Amniotic stem cell (primary cell): Measurements from ENCODE around the gene STK33.

Experiments used
- DNase-seq: peaks from one replicate; lab custom pipeline; 2025; lab: John Stamatoyannopoulos, UW

STK33 gene

DNA sequence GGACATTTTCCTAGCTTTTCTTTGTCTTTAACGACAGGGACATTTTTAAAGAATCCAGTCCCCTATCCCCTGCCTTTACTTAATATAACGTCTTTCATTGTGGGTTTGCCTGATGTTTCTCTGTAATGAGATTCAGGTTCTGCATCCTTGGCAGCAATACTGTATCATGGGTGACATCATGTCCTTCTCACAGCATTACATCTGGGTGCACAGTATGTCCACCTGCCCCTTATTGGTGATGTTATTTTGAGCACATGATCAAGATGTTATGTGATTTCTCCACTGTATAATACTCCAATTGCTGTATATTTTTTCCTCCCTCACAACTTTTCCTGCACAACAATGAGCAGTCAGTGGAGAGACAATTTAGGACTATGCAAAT lies 9.7 kb upstream of the STK33 start:
- DNase-seq, result no peak

DNA sequence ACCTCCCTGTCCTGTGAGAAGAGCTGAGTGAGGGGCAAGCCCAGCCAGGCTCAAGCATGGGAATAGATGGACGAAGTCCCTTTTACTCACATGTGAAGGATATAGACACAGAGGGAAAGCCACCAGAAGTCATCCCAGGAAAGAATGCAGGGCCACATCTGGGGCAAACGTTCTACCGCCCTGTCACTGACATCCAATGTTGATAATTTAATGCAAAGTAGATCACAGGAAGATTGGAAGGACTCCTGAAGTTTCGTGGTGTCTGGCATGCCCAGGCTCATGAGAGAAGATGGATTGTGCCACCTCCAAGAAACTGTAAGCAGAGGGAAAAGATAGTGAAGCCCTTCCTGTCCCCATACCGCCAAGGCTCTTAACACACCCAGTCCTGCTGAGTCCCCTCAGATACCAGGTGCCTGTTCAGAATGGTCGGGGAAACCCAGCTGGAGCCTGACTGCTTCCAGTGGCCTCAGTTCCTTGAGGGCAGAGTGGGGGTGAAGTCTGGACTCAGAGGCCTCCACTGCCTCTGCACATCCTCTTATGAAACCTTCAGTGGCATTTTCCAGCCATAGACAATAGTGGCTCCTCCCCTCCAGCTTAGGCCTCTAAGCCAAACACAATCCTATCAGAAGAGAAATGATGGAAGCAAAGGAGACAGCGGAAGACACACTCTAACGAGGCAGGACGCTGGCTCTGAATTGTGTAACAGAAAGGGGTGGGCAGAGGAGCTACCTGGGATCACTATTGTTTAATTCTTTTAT lies 7.5 kb upstream of the STK33 start:
- no peak for DNase-seq

DNA sequence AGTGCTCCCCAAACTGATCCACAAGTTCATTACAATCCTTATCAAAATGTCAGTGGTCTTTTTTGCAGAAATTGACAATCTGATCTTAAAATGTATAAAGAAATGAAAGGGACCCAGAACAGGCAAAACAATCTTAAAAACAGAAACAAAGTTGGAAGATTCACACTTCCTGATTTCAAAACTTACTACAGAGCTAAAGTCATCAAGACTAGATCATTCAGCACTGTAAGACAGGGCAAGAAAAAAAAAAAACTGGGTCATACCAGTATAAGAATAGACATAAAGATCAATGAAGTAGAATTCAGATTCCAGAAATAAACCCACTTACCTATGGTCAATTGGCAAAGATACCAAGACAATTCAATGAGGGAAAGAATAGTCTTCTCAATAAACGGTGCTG lies 4.5 kb upstream of the STK33 start:
- no peak for DNase-seq

DNA sequence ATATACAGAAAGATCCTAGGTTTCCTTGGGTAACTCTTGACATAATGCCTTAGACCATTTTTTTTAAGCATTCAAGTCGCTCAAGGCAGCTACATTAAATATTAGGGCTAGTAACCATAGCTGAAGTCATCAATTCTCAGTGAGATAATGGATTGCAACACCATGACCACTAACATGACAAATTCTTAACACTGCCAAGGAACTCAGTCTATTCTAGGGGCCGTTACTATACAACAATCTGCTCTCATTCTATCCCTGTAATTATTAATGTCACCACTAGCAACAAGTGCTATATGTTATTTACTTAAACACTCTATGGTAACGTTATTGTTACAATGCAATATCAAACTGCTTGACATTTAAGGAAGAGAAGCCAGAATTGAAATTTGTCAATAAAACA lies 3.2 kb upstream of the STK33 start:
- no peak for DNase-seq

GRCh38 chr11:8596504-8597046 lies 2.5 kb upstream of the STK33 start:
- DNase-seq, result no peak

GRCh38 chr11:8593455-8593854 lies 573 bp downstream of the STK33 start:
- DNase-seq, result no peak

DNA sequence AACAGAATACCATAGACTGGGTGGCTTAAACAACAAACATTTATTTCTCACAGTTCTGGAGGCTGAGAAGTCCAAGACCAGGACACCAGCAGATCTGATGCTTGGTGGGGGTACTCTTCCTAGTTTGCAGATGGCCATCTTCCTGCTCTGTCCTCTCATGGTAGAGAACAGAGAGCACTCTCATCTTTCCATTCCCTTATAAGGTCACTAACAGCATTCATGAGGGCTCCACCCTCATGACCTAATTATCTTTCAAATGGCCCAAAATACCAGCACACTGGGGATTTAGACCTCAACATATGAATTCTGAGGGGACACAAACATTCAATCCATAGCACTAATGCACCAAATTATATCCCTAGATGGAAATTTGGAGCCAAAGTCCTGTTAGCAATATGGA lies 6.1 kb downstream of the STK33 start:
- DNase-seq, result no peak

DNA sequence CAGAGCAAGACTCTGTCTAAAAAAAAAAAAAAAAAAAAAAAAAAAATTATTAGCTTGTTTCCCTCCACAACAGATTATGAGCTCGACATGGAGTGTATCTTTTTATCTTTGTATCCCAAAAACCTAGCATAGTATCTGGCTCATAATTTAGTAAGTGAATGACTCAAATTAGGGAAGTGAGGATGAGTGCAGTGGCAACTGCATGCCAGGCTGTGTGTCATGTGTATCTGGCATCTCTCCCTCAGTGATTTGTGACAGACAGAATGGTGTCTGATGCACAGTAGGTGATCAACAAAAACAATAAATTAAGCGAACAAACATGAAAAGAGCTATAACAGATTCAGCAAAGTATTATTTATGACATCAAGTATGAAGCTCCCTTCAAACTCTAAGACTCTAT lies 7.2 kb downstream of the STK33 start:
- DNase-seq, result no peak

DNA sequence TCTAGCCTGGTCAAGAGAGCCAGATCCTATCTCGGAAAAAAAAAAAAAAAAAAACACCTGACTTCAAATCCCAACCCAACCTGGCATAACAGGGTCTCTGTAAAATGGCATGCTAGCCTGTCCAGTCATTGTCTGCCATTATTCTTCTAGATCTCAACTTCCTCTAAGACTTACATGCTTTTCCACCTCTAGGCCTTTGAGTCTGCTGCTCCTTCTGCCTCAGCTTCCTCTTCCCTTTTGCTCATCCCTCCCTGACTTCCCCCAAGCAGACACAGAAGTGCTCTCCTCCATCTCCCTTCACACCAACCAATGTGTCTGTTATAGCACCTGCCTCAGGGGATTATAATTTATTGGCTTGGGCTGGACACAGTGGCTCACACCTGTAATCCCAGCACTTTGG lies 7.8 kb downstream of the STK33 start:
- DNase-seq, result no peak

GRCh38 chr11:8584511-8584910 lies 9.5 kb downstream of the STK33 start:
- no peak for DNase-seq

DNA sequence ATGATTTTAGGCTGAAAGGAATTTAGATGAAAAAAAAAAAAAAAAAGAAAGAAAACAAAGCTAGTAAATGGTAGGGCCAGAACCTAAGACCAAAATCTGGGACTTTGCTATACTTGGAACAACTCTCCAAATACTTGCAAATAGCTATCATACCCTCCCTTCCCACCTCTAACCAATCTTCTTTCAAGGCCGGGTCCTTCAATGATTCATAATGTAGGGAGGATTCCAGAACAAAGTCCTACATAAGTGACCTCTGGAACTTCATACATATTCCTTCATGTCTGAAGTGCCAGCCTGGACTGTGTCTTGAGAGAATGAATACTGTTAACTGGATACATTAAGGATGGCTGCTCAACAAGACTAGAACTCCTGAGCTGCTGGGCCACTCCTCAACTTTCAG lies 9.9 kb downstream of the STK33 start:
- no peak for DNase-seq

- no peak for DNase-seq
Measured at GRCh38 chr11:8581300-8581699, 12.7 kb downstream of the STK33 start.

DNA sequence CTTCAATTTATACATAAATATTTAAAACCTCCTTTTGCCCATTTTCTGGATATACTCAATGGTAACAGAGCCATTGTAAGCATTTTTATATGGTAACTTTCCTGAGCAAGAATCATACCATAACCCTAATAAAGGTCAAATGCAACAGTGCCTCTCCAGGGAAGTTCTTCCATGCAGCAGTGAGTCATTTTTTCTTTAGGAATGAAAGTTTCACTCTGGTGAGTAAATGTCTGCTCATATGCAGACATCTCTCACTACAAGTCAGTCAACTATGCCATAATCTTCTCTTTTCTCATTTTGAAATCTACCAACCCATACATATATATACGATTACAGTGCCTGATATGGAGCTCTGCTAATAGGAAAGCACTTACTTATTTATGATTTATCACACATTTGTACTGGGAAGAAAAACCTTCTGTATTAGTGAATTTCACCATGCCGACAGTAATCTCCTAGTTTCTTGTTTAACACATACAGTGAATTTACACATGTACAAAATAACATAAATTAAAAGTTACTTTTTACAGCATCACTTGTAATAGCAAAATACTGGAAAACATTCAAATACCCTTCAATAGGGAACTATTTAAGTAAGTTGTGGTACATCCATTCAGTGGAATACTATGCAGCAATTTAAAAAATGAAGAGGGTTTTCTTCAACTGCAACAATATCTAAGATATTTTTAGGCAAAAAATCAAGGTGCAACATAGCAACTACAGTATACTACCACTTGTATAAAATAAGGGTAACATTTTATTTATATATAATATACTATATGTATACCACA lies 16.0 kb downstream of the STK33 start:
- no peak for DNase-seq

DNA sequence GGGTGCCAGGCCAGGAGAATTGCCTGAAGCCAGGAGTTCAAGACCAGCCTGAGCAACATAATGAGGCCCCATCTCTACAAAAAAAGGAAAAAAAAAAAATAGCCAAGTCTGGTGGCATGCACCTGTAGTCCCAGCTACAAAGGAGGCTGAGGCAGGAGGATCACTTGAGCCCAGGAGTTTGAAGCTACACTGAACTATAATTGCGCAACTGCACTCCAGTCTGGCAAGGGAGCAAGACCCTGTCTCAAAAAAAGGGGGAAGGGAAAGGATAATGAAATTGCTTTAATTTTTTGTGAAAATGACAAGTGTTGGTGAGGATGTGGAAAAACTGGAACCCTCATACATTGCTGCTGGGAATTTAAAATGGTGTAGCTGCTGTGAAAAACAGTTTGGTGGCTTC lies 19.2 kb downstream of the STK33 start:
- no peak for DNase-seq

DNA sequence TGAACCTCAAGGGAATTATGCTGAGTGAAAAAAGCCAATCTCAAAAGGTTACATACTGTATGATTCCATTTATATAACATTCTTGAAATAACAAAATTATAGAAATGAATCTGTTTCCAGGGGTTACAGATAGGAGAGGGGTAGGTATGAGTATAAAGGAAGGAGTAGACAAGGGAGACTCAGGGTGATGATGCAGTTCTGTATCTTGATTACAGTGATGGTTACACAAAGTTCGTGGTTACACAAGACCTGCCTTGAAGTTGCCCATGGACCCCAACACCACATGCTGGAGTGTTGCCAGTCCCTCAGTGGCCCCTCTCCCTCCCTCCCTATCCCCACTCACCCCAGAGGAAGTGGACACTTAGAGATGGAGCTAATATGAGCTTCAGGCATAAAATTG lies 20.3 kb downstream of the STK33 start:
- no peak for DNase-seq

- DNase-seq, result no peak
Measured at GRCh38 chr11:8567602-8568198, 26.3 kb downstream of the STK33 start.

DNA sequence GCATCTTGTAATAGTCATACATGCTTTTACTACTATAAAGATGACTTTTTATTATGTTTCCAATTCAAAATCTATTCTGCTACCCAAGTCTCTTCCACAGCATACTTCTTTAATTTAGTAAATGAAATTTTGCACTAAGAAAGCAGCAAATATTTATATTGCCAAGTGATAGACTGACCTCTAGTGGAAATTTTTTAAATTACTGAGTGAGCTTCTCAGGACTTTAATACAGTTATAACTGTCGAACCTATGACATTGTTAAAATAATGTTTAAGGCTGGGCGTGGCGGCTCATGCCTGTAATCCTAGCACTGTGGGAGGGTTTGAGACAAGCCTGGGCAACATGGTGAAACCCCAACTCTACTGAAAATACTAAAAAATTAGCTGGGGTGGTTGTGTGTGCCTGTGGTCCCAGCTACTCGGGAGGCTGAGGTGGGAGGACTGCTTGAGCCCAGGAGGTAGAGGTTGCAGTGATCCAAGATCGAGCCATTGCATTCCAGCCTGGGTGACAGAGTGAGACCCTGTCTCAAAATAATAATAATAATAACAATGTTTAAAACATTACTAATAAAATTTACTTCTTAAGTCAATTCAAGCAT lies 27.3 kb downstream of the STK33 start:
- DNase-seq, result peak; percentile 39

- DNase-seq, result no peak
Measured at GRCh38 chr11:8564526-8564925, 29.5 kb downstream of the STK33 start.

GRCh38 chr11:8561461-8561860 lies 32.6 kb downstream of the STK33 start:
- no peak for DNase-seq

DNA sequence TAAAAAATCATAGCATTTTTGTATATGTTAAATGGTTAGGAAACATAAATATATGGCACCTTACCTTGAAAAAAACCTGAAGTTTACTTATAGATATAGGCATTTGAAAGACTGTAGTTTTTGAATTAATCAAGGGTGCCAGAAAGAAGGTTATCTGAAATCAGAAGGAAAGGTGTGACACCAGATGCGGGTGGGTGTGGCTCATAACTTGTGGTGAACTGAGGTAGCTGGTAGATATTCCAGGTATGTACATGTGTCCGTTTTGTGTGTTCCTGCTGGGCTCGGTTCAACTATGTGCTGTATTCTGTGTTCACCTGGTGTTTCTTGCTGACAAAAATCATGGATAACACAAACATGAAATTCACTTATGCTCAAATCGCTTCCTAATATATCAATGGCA lies 35.6 kb downstream of the STK33 start:
- no peak for DNase-seq

DNA sequence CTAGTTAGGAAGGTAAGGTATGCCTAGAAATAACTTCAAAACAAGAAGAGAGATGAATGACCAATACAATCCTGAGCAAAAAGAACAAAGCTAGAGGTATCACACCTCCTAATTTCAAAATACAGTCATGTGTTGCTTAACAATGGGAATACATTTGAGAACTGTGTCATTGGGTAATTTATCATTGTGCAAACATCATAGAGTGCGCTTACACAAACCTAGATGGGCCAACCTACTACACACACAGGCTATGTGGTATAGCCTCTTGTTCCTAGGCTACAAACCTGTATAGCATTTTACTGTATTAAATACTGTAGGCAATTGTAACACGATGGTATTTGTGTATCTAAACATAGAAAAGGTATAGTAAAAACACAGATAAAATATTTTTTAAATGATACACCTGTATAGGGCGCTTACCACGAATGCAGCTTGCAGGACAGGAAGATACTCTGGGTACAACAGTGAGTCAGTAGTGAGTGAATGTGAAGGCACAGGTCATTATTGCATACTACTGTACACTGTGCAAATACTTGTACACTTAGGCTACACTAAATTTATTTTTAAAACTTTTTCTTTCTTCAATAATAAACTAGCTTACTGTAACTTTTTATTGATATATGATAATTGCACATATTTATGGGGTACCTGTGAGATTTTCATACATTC lies 48.2 kb downstream of the STK33 start:
- DNase-seq, result no peak

- DNase-seq, result no peak
Measured at GRCh38 chr11:8544807-8545206, 49.2 kb downstream of the STK33 start.
